GM12878 (cell line): ENCODE measurements around the gene PDE9A. TPM values are rescaled to one million over a fixed set of nuclear protein-coding genes. Genes with fewer than 3 reads are reported as not detected.

Source experiments
- ATAC-seq: fragments of 200-7000 bp; cut with Tn5 transposase; 3 replicates; pipeline ENCODE4 v1.9.1; 2020; ENCODE audit warnings: mild to moderate bottlenecking, moderate library complexity
- BruUV-seq: library from RNA; stranded (reverse); fragments of 400-500 nt; replicated peaks from 2 replicates; lab custom pipeline; 2021; lab: Mats Ljungman, UMichigan
- CTCF ChIA-PET: fragments of 300-600 bp; sonication (Branson Sonifier 250); formaldehyde crosslinking; extraction: SDS; loops from one replicate; lab custom pipeline; 2021; ENCODE audit warnings: inconsistent platforms; lab: Yijun Ruan, JAX
- POLR2A ChIA-PET: fragments of 350-600 bp; formaldehyde crosslinking; extraction: SDS; loops from one replicate; lab custom pipeline; 2021; ENCODE audit warnings: inconsistent platforms; lab: Charles Lee
- RAD21 ChIA-PET: fragments of 300-600 bp; sonication (Branson Sonifier 250); formaldehyde crosslinking; loops from one replicate; lab custom pipeline; 2023; ENCODE audit warnings: antibody characterized with exemption; ENCODE audit not compliant: unreplicated experiment; lab: Charles Lee
- SMC1A ChIA-PET: fragments of 300-600 bp; sonication (Branson Sonifier 250); formaldehyde crosslinking; loops from one replicate; lab custom pipeline; 2023; ENCODE audit not compliant: unreplicated experiment, uncharacterized antibody; lab: Charles Lee
- DNase-seq: peaks from one replicate; pipeline ENCODE4 v3.0.0-alpha.2; 2011; ENCODE audit warnings: low read depth, low spot score
- FAIRE-seq: peaks from 3 replicates; lab custom pipeline; 2011; peaks lifted over from hg19 to GRCh38; lab: Jason Lieb, UNC
- H2AFZ ChIP-seq: 2 replicates; pipeline ENCODE4 v1.6.0; 2011; ENCODE audit warnings: low read depth, low read length, control low read depth; ENCODE audit not compliant: control insufficient read depth
- H3K27ac ChIP-seq: 2 replicates; pipeline ENCODE4 v1.5.1; 2011; ENCODE audit warnings: control low read depth; ENCODE audit not compliant: control insufficient read depth, insufficient read depth
- H3K27me3 ChIP-seq, 2 experiments: replicated peaks in 1 of 2; 2 replicates each; pipeline versions ENCODE4 v1.6.0 to v1.6.1; 2011; ENCODE audit warnings: low read length in 1 of 2; ENCODE audit not compliant: control insufficient read depth in 2 of 2, insufficient read depth in 2 of 2
- H3K36me3 ChIP-seq, 2 experiments: 2 replicates each; pipeline ENCODE4 v1.5.1; 2011; ENCODE audit warnings: low read length in 1 of 2; ENCODE audit not compliant: control insufficient read depth in 2 of 2, insufficient read depth in 2 of 2
- H3K4me1 ChIP-seq: 2 replicates; pipeline ENCODE4 v1.6.1; 2011; ENCODE audit warnings: mild to moderate bottlenecking, low read length, moderate library complexity, mixed read lengths; ENCODE audit not compliant: control insufficient read depth, insufficient read depth
- H3K4me2 ChIP-seq: 2 replicates; pipeline ENCODE4 v1.6.0; 2011; ENCODE audit warnings: control low read depth; ENCODE audit not compliant: control insufficient read depth, insufficient read depth
- H3K4me3 ChIP-seq: fragments of 200-600 bp; sonication (generic); 2 replicates; pipeline ENCODE4 v1.5.1; 2016
- H3K79me2 ChIP-seq: 2 replicates; pipeline ENCODE4 v1.6.0; 2011; ENCODE audit warnings: low read length; ENCODE audit not compliant: control insufficient read depth, insufficient read depth
- H3K9ac ChIP-seq: 2 replicates; pipeline ENCODE4 v1.8.0; 2011; ENCODE audit warnings: low read length, control low read depth, mixed read lengths; ENCODE audit not compliant: control insufficient read depth, insufficient read depth
- H3K9me3 ChIP-seq: replicated peaks from 3 replicates; pipeline ENCODE4 v1.5.1; 2011; ENCODE audit warnings: mild to moderate bottlenecking, low read length; ENCODE audit not compliant: control insufficient read depth, insufficient read depth
- H4K20me1 ChIP-seq: 2 replicates; pipeline ENCODE4 v1.6.0; 2011; ENCODE audit not compliant: control insufficient read depth, insufficient read depth
- BCL11A ChIP-seq: IDR thresholded peaks from 2 replicates; pipeline ENCODE4 v1.6.1; 2011; ENCODE audit warnings: low read depth, low read length
- CEBPB ChIP-seq, 2 experiments: fragments of 150-350 bp in 1 of 2; IDR thresholded peaks; 2 replicates each; pipeline ENCODE4 v1.6.1; 2012 to 2014; ENCODE audit warnings: low read depth in 2 of 2, low read length in 2 of 2, borderline replicate concordance in 1 of 2, inconsistent platforms in 1 of 2
- DPF2 ChIP-seq: fragments of 450-650 bp; IDR thresholded peaks from 2 replicates; pipeline ENCODE4 v1.6.1; 2017; ENCODE audit warnings: mild to moderate bottlenecking
- FOS ChIP-seq: IDR thresholded peaks from 3 replicates; pipeline ENCODE4 v1.6.1; 2011; ENCODE audit warnings: borderline replicate concordance; ENCODE audit not compliant: insufficient read length; ENCODE audit errors: extremely low read depth
- MYB ChIP-seq: fragments of 150-350 bp; IDR thresholded peaks from 2 replicates; pipeline ENCODE4 v1.6.1; 2014; ENCODE audit warnings: mild to moderate bottlenecking, low read depth, low read length, borderline replicate concordance
- NR2C1 ChIP-seq: fragments of 450-650 bp; IDR thresholded peaks from 2 replicates; pipeline ENCODE4 v1.6.1; 2017; ENCODE audit warnings: antibody characterized with exemption, mild to moderate bottlenecking, moderate library complexity
- PML ChIP-seq: IDR thresholded peaks from 2 replicates; pipeline ENCODE4 v1.6.1; 2012; ENCODE audit warnings: low read length, inconsistent platforms
- TAF1 ChIP-seq: IDR thresholded peaks from 2 replicates; pipeline ENCODE4 v1.6.1; 2011; ENCODE audit warnings: mild to moderate bottlenecking, low read depth, low read length, borderline replicate concordance
- ZNF384 ChIP-seq: IDR thresholded peaks from 2 replicates; pipeline ENCODE4 v1.6.1; 2012; ENCODE audit warnings: low read depth, mild to moderate bottlenecking, low read length, improper control_type of control experiment, borderline replicate concordance
- ZNF622 ChIP-seq: fragments of 450-650 bp; IDR thresholded peaks from 2 replicates; pipeline ENCODE4 v1.6.1; 2017; ENCODE audit warnings: mild to moderate bottlenecking, inconsistent platforms
- WGBS: methylation state at CpG from one replicate; pipeline ENCODE4 v1.1.6; 2016; ENCODE audit warnings: low lambda C conversion rate; ENCODE audit not compliant: insufficient replicate concordance, insufficient coverage; ENCODE audit errors: missing lambda C conversion rate; 5-methylcytosine and 5-hydroxymethylcytosine counted together
- in situ Hi-C: fragments of 300-500 bp; cut with MboI; formaldehyde crosslinking; loops from 9 replicates; pipeline ENCODE4 v1.14.3; 2018; ENCODE audit warnings: mixed read lengths
- intact Hi-C: fragments of 100-400 bp; cut with micrococcal nuclease; formaldehyde crosslinking; loops from one replicate; pipeline ENCODE4 v1.14.2; 2022; ENCODE audit not compliant: unreplicated experiment
- polyA plus RNA-seq, 11 experiments: library from polyadenylated mRNA; depleted of rRNA in 4 of 11; unstranded in 6 of 11; stranded (reverse) in 5 of 11; fragments of >200 nt; fragmentation: Nextera tagmentation in 4 of 11; fragmentation: Illumina TruSeq in 1 of 11; extraction: Ambion mirVana in 4 of 11; extraction: Trizol in 1 of 11; gene quantifications; 1 replicate in 1 of 11; 2 replicates in 10 of 11; pipeline versions ENCODE4 v1.2.1 to v1.2.3, GENCODE V29; 2011 to 2016; ENCODE audit warnings: inconsistent platforms in 2 of 11, missing spikeins in 2 of 11, low read depth in 1 of 11
- total RNA-seq, 4 experiments: library from RNA; depleted of rRNA in 3 of 4; stranded (reverse); fragments of >200 nt in 3 of 4; fragmentation: Illumina TruSeq in 1 of 4; extraction: Trizol in 1 of 4; gene quantifications; 2 replicates each; pipeline versions ENCODE4 v1.2.1 to v1.2.3, GENCODE V29; 2013 to 2021

The PDE9A gene
- total and polyA plus RNA-seq, 10 of the 15 experiments (the other 5 are each of a cell fraction or from before 2014, with no cell fraction given): 0.08 to 0.45 (median 0.20) TPM; not detected in 1

DNA sequence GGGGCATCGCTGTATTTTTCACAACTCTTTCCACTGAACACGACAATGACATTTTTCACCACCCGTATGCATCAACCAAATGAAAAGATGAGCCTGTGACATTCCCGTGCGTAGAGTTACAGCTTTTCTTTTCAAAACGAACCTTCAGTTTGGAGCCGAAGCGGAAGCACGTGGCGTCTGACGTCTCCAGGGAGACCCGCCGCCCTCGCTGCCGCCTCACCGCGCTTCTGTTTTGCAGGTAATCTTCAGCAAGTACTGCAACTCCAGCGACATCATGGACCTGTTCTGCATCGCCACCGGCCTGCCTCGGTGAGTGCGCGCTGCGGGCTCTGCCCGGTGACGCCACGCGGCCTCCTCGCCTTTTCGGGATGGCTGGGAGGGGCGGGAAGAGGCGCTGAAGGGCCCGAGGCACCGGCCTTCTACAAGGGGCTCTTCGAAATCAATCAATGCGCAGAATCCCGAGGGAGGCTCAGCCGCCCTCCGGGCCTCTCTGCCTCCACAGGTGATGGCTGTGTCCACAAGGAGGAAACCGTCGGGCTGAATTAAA, 32.6 kb downstream of the PDE9A start:
- RAD21 ChIA-PET: no interaction called here
- WGBS: 71% methylated on average over 41 of the region's 41 CpGs

DNA sequence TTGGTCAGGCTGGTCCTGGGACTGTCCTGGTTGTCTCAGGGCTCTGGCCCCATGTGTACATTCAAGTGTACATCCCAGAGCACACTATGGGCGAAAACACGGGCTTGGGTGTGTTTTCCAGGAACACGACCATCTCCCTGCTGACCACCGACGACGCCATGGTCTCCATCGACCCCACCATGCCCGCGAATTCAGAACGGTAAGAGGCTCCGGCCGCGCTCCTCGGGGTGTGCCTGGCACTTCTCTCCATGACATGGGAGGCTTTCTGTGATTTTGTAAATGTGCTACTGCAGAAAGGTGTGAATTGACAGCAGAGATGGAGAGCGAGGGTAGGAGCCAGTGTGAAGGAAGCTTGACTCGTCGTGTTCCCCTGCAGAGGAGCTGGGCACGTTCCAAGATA, 34.4 kb downstream of the PDE9A start:
- no TSS peak for BruUV-seq
- H3K27ac ChIP-seq: no peak overlapping the region
- H3K4me1 ChIP-seq: no peaks in the 10 kb centered on the region
- intact Hi-C loops: no loop called here
- H3K27me3 ChIP-seq: no peaks in the 10 kb centered on the region; a peak in 1 of 4 replicates
- ChIA-PET POLR2A (no interaction called here), RAD21 (no interaction called here), CTCF (no interaction called here), SMC1A (no interaction called here)
- H3K9ac ChIP-seq: no peak overlapping the region
- no peaks in the 10 kb centered on the region for H3K79me2 ChIP-seq
- H3K9me3 ChIP-seq: no peaks in the 10 kb centered on the region
- no peak for DNase-seq
- no peak overlapping the region for H2AFZ ChIP-seq
- no peak for ATAC-seq
- H3K4me2 ChIP-seq: no peak overlapping the region
- H4K20me1 ChIP-seq: no peaks in the 10 kb centered on the region
- WGBS: 55% methylated on average over 18 of the region's 18 CpGs
- H3K4me3 ChIP-seq: no peak overlapping the region
- FAIRE-seq: no peak
- no peak for TF ChIP-seq MYB
- no peak for TF ChIP-seq NR2C1
- TF ChIP-seq BCL11A: no peak
- no peak for TF ChIP-seq ZNF622
- no peak for TF ChIP-seq FOS
- TF ChIP-seq TAF1: no peak
- in situ Hi-C loops: no loop called here
- H3K36me3 ChIP-seq: no peaks in the 10 kb centered on the region

More for the DNA sequence above, 32.6 kb downstream of the PDE9A start:
- Histone ChIP-seq H3K36me3 (no peaks in the 10 kb centered on the region), H3K9ac (no peak overlapping the region), H3K4me1 (no peaks in the 10 kb centered on the region), H3K79me2 (no peaks in the 10 kb centered on the region), H3K27me3 (no peaks in the 10 kb centered on the region; a peak in 2 of 4 replicates), H4K20me1 (no peaks in the 10 kb centered on the region), H3K9me3 (no peaks in the 10 kb centered on the region), H3K4me2 (no peak overlapping the region), H3K4me3 (no peak overlapping the region), H3K27ac (no peak overlapping the region), H2AFZ (no peak overlapping the region)
- DNase-seq (no peak), FAIRE-seq (no peak), ATAC-seq (no peak)
- TF ChIP-seq PML (no peak), DPF2 (no peak), CEBPB (IDR thresholded peaks at IDR 0.05; ENCODE audit: borderline replicate concordance in 1 of 2, low read depth in 2 of 2, low read length in 2 of 2) (no peak), ZNF384 (no peak)
- intact Hi-C loops (no loop called here), in situ Hi-C loops (no loop called here)
- SMC1A ChIA-PET: no interaction called here
- BruUV-seq: no TSS peak
- CTCF ChIA-PET: no interaction called here
- POLR2A ChIA-PET: no interaction called here
